ENCODE measurements around the gene ETNK2.

DNA sequence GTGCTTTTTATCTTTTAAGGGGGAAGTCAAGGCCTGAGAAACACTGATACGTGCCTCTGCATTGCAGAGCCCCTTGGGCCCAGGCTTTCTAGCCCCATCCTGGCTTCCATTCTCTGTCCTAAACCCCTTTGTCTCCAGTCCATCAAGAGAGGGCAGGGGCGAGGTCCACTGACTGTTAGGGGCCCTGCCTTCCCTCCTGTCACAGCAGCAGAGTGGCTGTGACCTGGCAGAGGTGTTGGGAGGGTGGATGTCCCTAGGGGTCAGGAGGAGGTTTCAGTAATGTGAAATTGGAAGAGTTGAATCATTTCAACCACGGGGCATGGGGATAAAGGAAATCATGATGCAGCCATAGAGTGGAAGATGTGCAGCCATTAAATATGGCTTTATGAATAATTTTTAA lies 54.9 kb downstream of the ETNK2 start:
- TF ChIP-seq, protein P1, sequence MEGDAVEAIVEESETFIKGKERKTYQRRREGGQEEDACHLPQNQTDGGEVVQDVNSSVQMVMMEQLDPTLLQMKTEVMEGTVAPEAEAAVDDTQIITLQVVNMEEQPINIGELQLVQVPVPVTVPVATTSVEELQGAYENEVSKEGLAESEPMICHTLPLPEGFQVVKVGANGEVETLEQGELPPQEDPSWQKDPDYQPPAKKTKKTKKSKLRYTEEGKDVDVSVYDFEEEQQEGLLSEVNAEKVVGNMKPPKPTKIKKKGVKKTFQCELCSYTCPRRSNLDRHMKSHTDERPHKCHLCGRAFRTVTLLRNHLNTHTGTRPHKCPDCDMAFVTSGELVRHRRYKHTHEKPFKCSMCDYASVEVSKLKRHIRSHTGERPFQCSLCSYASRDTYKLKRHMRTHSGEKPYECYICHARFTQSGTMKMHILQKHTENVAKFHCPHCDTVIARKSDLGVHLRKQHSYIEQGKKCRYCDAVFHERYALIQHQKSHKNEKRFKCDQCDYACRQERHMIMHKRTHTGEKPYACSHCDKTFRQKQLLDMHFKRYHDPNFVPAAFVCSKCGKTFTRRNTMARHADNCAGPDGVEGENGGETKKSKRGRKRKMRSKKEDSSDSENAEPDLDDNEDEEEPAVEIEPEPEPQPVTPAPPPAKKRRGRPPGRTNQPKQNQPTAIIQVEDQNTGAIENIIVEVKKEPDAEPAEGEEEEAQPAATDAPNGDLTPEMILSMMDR (IDR thresholded peaks at IDR 0.05), result no peak
- TF ChIP-seq POLR2A (IDR thresholded peaks at IDR 0.05) (no peak), POLR2AphosphoS5 (IDR thresholded peaks at IDR 0.05) (no peak)

All from upper lobe of left lung (tissue), 4 donors.